Brain microvascular endothelial cell (primary cell): ENCODE measurements around the gene ABCG2.
"Not testable (repeated sequence)": the region's sequence is repeated elsewhere in the genome, so short reads cannot be mapped to it uniquely, and the experiment has no call there.

Experiments
- DNase-seq: peaks from one replicate; pipeline ENCODE4 v3.0.0-alpha.2; 2020
- H3K27ac ChIP-seq: fragments of 250-450 bp; sonication (Bioruptor Pico); 2 replicates; pipeline ENCODE4 v1.5.1; 2020; ENCODE audit warnings: mild to moderate bottlenecking, moderate library complexity
- H3K27me3 ChIP-seq: fragments of 250-450 bp; sonication (Bioruptor Pico); replicated peaks from 2 replicates; pipeline ENCODE4 v1.5.1; 2020; ENCODE audit warnings: mild to moderate bottlenecking
- H3K36me3 ChIP-seq: fragments of 250-450 bp; sonication (Bioruptor Pico); replicated peaks from 2 replicates; pipeline ENCODE4 v1.5.1; 2020; ENCODE audit warnings: mild to moderate bottlenecking
- H3K4me3 ChIP-seq: 2 replicates; pipeline ENCODE4 v1.5.1; 2011; ENCODE audit warnings: low read depth, mild to moderate bottlenecking, control low read depth, low read length, moderate library complexity
- CTCF ChIP-seq: IDR thresholded peaks from 2 replicates; pipeline ENCODE4 v1.5.1; 2011; ENCODE audit warnings: low read depth, mild to moderate bottlenecking, moderate library complexity, low read length, control low read depth, inconsistent platforms; ENCODE audit errors: missing control alignments
- in situ Hi-C: cut with HindIII; loops from 2 replicates; pipeline ENCODE4 v1.10.0; 2017; ENCODE audit warnings: low sequenced_read_pairs, low pct_ligation_motif_present

The ABCG2 gene

DNA sequence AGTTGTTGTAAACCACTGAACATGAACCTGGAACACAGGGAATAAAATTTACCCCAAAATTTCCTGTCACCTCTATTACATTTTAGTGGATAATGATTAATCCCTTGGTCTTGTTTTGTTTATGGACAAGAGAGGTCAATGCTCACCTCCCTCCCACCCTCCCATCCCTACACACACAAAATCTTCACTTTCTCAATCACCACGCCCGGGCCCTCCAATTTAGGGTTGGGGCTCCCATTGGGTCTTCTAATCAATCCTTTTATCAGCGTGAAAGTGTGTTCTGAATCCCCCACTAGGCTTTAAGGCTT is 23.1 kb downstream of the ABCG2 start:
- Histone ChIP-seq H3K27ac (no peak overlapping the region), H3K4me3 (no peak overlapping the region), H3K36me3 (no peaks in the 10 kb centered on the region), H3K27me3 (no peaks in the 10 kb centered on the region)
- in situ Hi-C loops: no loop called here
- no peak for DNase-seq
- no peak for TF ChIP-seq CTCF

GRCh38 chr4:88134536-88135355 is 23.7 kb downstream of the ABCG2 start:
- in situ Hi-C loops: no loop called here
- no peak for TF ChIP-seq CTCF

DNA sequence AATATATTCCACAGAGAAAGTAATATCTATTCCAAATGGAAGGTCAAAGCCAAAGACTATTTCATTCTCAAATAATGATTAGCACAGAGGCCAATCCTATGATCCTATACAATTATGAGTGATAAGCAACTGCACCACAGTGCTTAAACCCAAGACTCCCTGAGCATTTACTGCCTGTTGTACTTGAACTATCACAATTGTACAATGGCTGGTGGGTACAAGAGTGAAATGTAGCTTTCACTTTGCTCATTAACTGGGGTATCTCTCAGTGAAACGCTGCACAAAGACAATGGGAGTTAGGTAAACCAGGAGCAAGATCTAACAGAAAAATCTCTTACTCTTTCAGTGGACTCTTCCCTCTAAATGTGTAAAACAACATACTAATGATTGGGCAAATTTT is 24.3 kb downstream of the ABCG2 start:
- no peak for DNase-seq
- H3K36me3 ChIP-seq: no peaks in the 10 kb centered on the region
- H3K27me3 ChIP-seq: no peaks in the 10 kb centered on the region
- no peak overlapping the region for H3K4me3 ChIP-seq
- no peak overlapping the region for H3K27ac ChIP-seq
- TF ChIP-seq CTCF: no peak
- in situ Hi-C loops: no loop called here

More at GRCh38 chr4:88134536-88135355, 23.7 kb downstream of the ABCG2 start:
- H3K36me3 ChIP-seq: no peaks in the 10 kb centered on the region
- H3K4me3 ChIP-seq: no peak overlapping the region
- no peak overlapping the region for H3K27ac ChIP-seq
- no peak for DNase-seq
- no peaks in the 10 kb centered on the region for H3K27me3 ChIP-seq

GRCh38 chr4:88130544-88131305 is 27.7 kb downstream of the ABCG2 start:
- Histone ChIP-seq H3K27ac (no peak overlapping the region), H3K27me3 (no peaks in the 10 kb centered on the region), H3K36me3 (no peaks in the 10 kb centered on the region), H3K4me3 (no peak overlapping the region)
- DNase-seq: no peak
- in situ Hi-C loops: no loop called here
- no peak for TF ChIP-seq CTCF

GRCh38 chr4:88130003-88130402 is 28.4 kb downstream of the ABCG2 start:
- Histone ChIP-seq H3K4me3 (no peak overlapping the region), H3K36me3 (no peaks in the 10 kb centered on the region), H3K27me3 (no peaks in the 10 kb centered on the region), H3K27ac (no peak overlapping the region)
- DNase-seq: no peak
- TF ChIP-seq CTCF: no peak
- in situ Hi-C loops: no loop called here

- in situ Hi-C loops, DNase-seq, H3K36me3 ChIP-seq, H3K4me3 ChIP-seq, H3K27me3 ChIP-seq, H3K27ac ChIP-seq: not testable (repeated sequence)
Measured at GRCh38 chr4:88122260-88122659, 36.2 kb downstream of the ABCG2 start.
